ENCODE results near the gene SAPCD2.
A peak's percentile ranks its signal among the peaks of the same experiment; 100 is the strongest.

The SAPCD2 gene

GRCh38 chr9:137080260-137081122, 10.1 kb upstream of the SAPCD2 start:
- Histone ChIP-seq H3K4me3 (ENCODE audit: severe bottlenecking) (no peak overlapping the region), H3K36me3 (ENCODE audit: low read depth) (peaks cover 12% of the 10 kb centered on the region; the same call in 1 of the 2 replicates), H3K27ac (ENCODE audit: poor library complexity, severe bottlenecking) (no peak overlapping the region), H3K9me3 (ENCODE audit: severe bottlenecking) (no peaks in the 10 kb centered on the region), H3K27me3 (ENCODE audit: insufficient read depth, poor library complexity, severe bottlenecking) (no peaks in the 10 kb centered on the region), H3K4me1 (ENCODE audit: insufficient read depth, poor library complexity, severe bottlenecking) (peaks cover 21% of the 10 kb centered on the region)
- ATAC-seq (ENCODE audit: low read depth) (no peak), DNase-seq (ENCODE audit: low spot score) (no peak)
- TF ChIP-seq CTCF (IDR thresholded peaks at IDR 0.05; ENCODE audit: poor library complexity, severe bottlenecking), result no peak

GRCh38 chr9:137079401-137079787, 9.0 kb upstream of the SAPCD2 start:
- no peak for ATAC-seq (ENCODE audit: low read depth)
- Histone ChIP-seq H3K27ac (ENCODE audit: poor library complexity, severe bottlenecking) (no peak overlapping the region), H3K9me3 (ENCODE audit: severe bottlenecking) (no peaks in the 10 kb centered on the region), H3K36me3 (ENCODE audit: low read depth) (peaks cover 12% of the 10 kb centered on the region; the same call in 1 of the 2 replicates), H3K27me3 (ENCODE audit: insufficient read depth, poor library complexity, severe bottlenecking) (no peaks in the 10 kb centered on the region), H3K4me3 (ENCODE audit: severe bottlenecking) (no peak overlapping the region), H3K4me1 (ENCODE audit: insufficient read depth, poor library complexity, severe bottlenecking) (peaks cover 15% of the 10 kb centered on the region)
- DNase-seq (ENCODE audit: low spot score), result no peak
- TF ChIP-seq CTCF (IDR thresholded peaks at IDR 0.05; ENCODE audit: poor library complexity, severe bottlenecking), result no peak

DNA sequence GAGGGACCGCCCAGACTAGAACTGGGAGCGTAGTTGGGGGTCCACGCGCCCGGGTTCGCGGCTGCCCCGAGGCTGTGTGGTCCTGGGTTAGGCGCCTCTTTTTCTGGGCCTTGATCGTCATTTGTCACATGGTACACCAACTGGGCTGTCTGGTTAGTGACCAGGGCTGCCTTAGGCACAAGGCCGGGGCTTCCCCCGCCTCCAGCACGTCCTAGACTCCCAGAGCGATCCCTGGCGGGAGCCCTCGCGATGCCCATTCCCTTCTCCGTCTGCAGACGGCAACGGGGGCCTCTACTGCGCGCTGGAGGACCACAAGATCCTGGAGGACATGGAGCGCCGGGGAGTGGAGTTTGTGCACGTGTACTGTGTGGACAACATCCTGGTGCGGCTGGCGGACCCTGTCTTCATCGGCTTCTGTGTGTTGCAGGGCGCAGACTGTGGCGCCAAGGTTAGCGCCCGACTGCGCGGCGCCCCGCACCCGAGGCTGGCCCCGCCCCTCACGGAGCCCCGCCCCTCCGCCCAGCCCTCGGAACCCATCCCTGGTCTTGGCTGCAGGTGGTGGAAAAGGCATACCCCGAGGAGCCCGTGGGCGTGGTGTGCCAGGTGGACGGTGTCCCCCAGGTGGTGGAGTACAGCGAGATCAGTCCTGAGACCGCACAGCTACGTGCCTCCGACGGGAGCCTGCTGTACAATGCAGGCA, 8.5 kb upstream of the SAPCD2 start:
- Histone ChIP-seq H3K4me3 (ENCODE audit: severe bottlenecking) (peak overlapping the region; percentile 61), H3K36me3 (ENCODE audit: low read depth) (peaks cover 12% of the 10 kb centered on the region; the same call in 1 of the 2 replicates), H3K4me1 (ENCODE audit: insufficient read depth, poor library complexity, severe bottlenecking) (peaks cover 9% of the 10 kb centered on the region), H3K27ac (ENCODE audit: poor library complexity, severe bottlenecking) (no peak overlapping the region), H3K27me3 (ENCODE audit: insufficient read depth, poor library complexity, severe bottlenecking) (no peaks in the 10 kb centered on the region), H3K9me3 (ENCODE audit: severe bottlenecking) (no peaks in the 10 kb centered on the region)
- ATAC-seq (ENCODE audit: low read depth), result no peak
- no peak for DNase-seq (ENCODE audit: low spot score)
- no peak for TF ChIP-seq CTCF (IDR thresholded peaks at IDR 0.05; ENCODE audit: poor library complexity, severe bottlenecking)

GRCh38 chr9:137077758-137078693, 7.7 kb upstream of the SAPCD2 start:
- peaks cover under 1% of the 10 kb centered on the region for H3K4me1 ChIP-seq (ENCODE audit: insufficient read depth, poor library complexity, severe bottlenecking)
- H3K27me3 ChIP-seq (ENCODE audit: insufficient read depth, poor library complexity, severe bottlenecking), result no peaks in the 10 kb centered on the region
- peak overlapping the region; percentile 61 for H3K4me3 ChIP-seq (ENCODE audit: severe bottlenecking)
- peak; percentile 65 for DNase-seq (ENCODE audit: low spot score)
- peak overlapping the region; percentile 39 for H3K27ac ChIP-seq (ENCODE audit: poor library complexity, severe bottlenecking)
- no peak for TF ChIP-seq CTCF (IDR thresholded peaks at IDR 0.05; ENCODE audit: poor library complexity, severe bottlenecking)
- H3K36me3 ChIP-seq (ENCODE audit: low read depth), result peaks cover 12% of the 10 kb centered on the region; the same call in 1 of the 2 replicates
- ATAC-seq (ENCODE audit: low read depth), result peak; percentile 22; the same call in 2 of the 3 replicates
- H3K9me3 ChIP-seq (ENCODE audit: severe bottlenecking), result no peaks in the 10 kb centered on the region
